Neuronal stem cell (in vitro differentiated cells): ENCODE results near the gene KLK1.
A peak's percentile ranks its signal among the peaks of the same experiment; 100 is the strongest.

Experiments
- DNase-seq: peaks from one replicate; pipeline ENCODE4 v3.0.0-alpha.2; 2013; ENCODE audit warnings: low spot score
- H2AFZ ChIP-seq: one replicate; pipeline ENCODE4 v1.6.1; 2013; ENCODE audit warnings: mild to moderate bottlenecking, low read length, inconsistent platforms
- H2AK5ac ChIP-seq: 2 replicates; pipeline ENCODE4 v1.6.1; 2013; ENCODE audit warnings: low read depth, mild to moderate bottlenecking, inconsistent platforms, low read length, moderate library complexity, mixed read lengths
- H2BK120ac ChIP-seq: 2 replicates; pipeline ENCODE4 v1.6.1; 2013; ENCODE audit warnings: low read depth, mild to moderate bottlenecking, inconsistent platforms, low read length, moderate library complexity, mixed read lengths
- H2BK12ac ChIP-seq: one replicate; pipeline ENCODE4 v1.6.1; 2013; ENCODE audit warnings: low read length, inconsistent platforms
- H2BK15ac ChIP-seq: 2 replicates; pipeline ENCODE4 v1.6.1; 2013; ENCODE audit warnings: mild to moderate bottlenecking, low read length, inconsistent platforms, mixed read lengths
- H2BK5ac ChIP-seq: one replicate; pipeline ENCODE4 v1.6.1; 2013; ENCODE audit warnings: inconsistent platforms, mild to moderate bottlenecking, low read length, moderate library complexity
- H3K14ac ChIP-seq: one replicate; pipeline ENCODE4 v1.6.1; 2013; ENCODE audit warnings: low read length, inconsistent platforms
- H3K18ac ChIP-seq: 2 replicates; pipeline ENCODE4 v1.6.1; 2013; ENCODE audit warnings: low read length, inconsistent platforms
- H3K23ac ChIP-seq: 2 replicates; pipeline ENCODE4 v1.6.1; 2013; ENCODE audit warnings: low read depth, mild to moderate bottlenecking, mixed read lengths, low read length, inconsistent platforms; ENCODE audit not compliant: poor library complexity
- H3K27ac ChIP-seq: replicated peaks from 3 replicates; pipeline ENCODE4 v1.5.1; 2013; ENCODE audit warnings: low read length, inconsistent platforms
- H3K27me3 ChIP-seq, 3 experiments: 2 replicates each; pipeline ENCODE4 v1.6.1; 2013; ENCODE audit warnings: low read length in 3 of 3, mild to moderate bottlenecking in 2 of 3, inconsistent platforms in 1 of 3, low read depth in 1 of 3, mixed read lengths in 1 of 3, moderate library complexity in 1 of 3; ENCODE audit not compliant: control insufficient read depth in 3 of 3, insufficient read depth in 3 of 3
- H3K36me3 ChIP-seq, 2 donors: replicated peaks in 1 of 2; 2 replicates each; pipeline ENCODE4 v1.6.1; 2013; ENCODE audit warnings: low read length in 2 of 2; ENCODE audit not compliant: control insufficient read depth in 2 of 2, insufficient read depth in 2 of 2
- H3K4ac ChIP-seq: 2 replicates; pipeline ENCODE4 v1.6.1; 2013; ENCODE audit warnings: inconsistent platforms, mild to moderate bottlenecking, low read length, moderate library complexity
- H3K4me1 ChIP-seq, 2 donors: 1 replicate in 1 of 2; 2 replicates in 1 of 2; pipeline ENCODE4 v1.6.1; 2013; ENCODE audit warnings: low read length in 2 of 2, low read depth in 1 of 2; ENCODE audit not compliant: control insufficient read depth in 2 of 2, insufficient read depth in 1 of 2
- H3K4me2 ChIP-seq: one replicate; pipeline ENCODE4 v1.6.1; 2013; ENCODE audit warnings: mild to moderate bottlenecking, low read length, inconsistent platforms; ENCODE audit not compliant: insufficient read depth, poor library complexity, severe bottlenecking
- H3K4me3 ChIP-seq, 2 donors: 2 replicates each; pipeline ENCODE4 v1.5.1; 2013; ENCODE audit warnings: low read length in 2 of 2, mild to moderate bottlenecking in 2 of 2, inconsistent platforms in 1 of 2, moderate library complexity in 1 of 2
- H3K79me1 ChIP-seq: one replicate; pipeline ENCODE4 v1.6.1; 2013; ENCODE audit warnings: low read depth, mild to moderate bottlenecking, inconsistent platforms, low read length, moderate library complexity
- H3K9ac ChIP-seq: one replicate; pipeline ENCODE4 v1.6.1; 2013; ENCODE audit warnings: mild to moderate bottlenecking, low read depth, low read length, inconsistent platforms; ENCODE audit not compliant: poor library complexity
- H3K9me3 ChIP-seq, 2 donors: replicated peaks in 1 of 2; 2 replicates each; pipeline versions ENCODE3 to v1.6.1; 2013; ENCODE audit warnings: low read length in 2 of 2, mild to moderate bottlenecking in 2 of 2, inconsistent platforms in 1 of 2, low read depth in 1 of 2, mixed read lengths in 1 of 2, moderate library complexity in 1 of 2; ENCODE audit not compliant: control insufficient read depth in 2 of 2, insufficient read depth in 1 of 2
- H4K8ac ChIP-seq: one replicate; pipeline ENCODE4 v1.6.1; 2013; ENCODE audit warnings: low read depth, mild to moderate bottlenecking, inconsistent platforms, low read length, moderate library complexity
- H4K91ac ChIP-seq: one replicate; pipeline ENCODE4 v1.6.1; 2013; ENCODE audit warnings: low read length, low read depth, mild to moderate bottlenecking, inconsistent platforms; ENCODE audit not compliant: poor library complexity
- WGBS, 2 donors: extraction: QIAGEN DNeasy Blood & Tissue Kit; methylation state at CpG; one replicate each; pipeline ENCODE4 v1.1.7; 2013; ENCODE audit warnings: missing lambda C conversion rate in 2 of 2, mixed read lengths in 1 of 2; ENCODE audit not compliant: insufficient read length in 2 of 2, insufficient replicate concordance in 1 of 2; ENCODE audit errors: extremely low coverage in 2 of 2; 5-methylcytosine and 5-hydroxymethylcytosine counted together

KLK1 gene

DNA sequence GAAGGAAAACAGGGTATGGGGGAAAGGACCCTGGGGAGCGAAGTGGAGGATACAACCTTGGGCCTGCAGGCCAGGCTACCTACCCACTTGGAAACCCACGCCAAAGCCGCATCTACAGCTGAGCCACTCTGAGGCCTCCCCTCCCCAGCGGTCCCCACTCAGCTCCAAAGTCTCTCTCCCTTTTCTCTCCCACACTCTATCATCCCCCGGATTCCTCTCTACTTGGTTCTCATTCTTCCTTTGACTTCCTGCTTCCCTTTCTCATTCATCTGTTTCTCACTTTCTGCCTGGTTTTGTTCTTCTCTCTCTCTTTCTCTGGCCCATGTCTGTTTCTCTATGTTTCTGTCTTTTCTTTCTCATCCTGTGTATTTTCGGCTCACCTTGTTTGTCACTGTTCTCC lies 33.8 kb upstream of the KLK1 start:
- no peak overlapping the region for H2BK120ac ChIP-seq
- no peak overlapping the region for H3K4me3 ChIP-seq
- no peak overlapping the region for H2BK12ac ChIP-seq
- H3K27me3 ChIP-seq, result peaks cover 0 to 62% (median 0%) of the 10 kb centered on the region in 3 experiments
- H3K27ac ChIP-seq, result no peak overlapping the region
- H3K23ac ChIP-seq, result no peak overlapping the region
- H3K36me3 ChIP-seq, result no peaks in the 10 kb centered on the region
- H3K9ac ChIP-seq, result no peak overlapping the region
- no peak overlapping the region for H2BK15ac ChIP-seq
- no peaks in the 10 kb centered on the region for H3K79me1 ChIP-seq
- no peaks in the 10 kb centered on the region for H3K4me1 ChIP-seq
- peaks cover 0 to 3% of the 10 kb centered on the region in 2 donors for H3K9me3 ChIP-seq
- no peak overlapping the region for H3K4me2 ChIP-seq
- H2AK5ac ChIP-seq, result no peak overlapping the region
- no peak overlapping the region for H2BK5ac ChIP-seq
- H2AFZ ChIP-seq, result no peak overlapping the region
- DNase-seq, result no peak
- no peak overlapping the region for H4K8ac ChIP-seq
- no peak overlapping the region for H3K18ac ChIP-seq
- H4K91ac ChIP-seq, result no peak overlapping the region
- WGBS, 2 donors, result no CpG with 5 or more reads among the region's 6 CpGs
- no peak overlapping the region for H3K14ac ChIP-seq
- no peak overlapping the region for H3K4ac ChIP-seq

DNA sequence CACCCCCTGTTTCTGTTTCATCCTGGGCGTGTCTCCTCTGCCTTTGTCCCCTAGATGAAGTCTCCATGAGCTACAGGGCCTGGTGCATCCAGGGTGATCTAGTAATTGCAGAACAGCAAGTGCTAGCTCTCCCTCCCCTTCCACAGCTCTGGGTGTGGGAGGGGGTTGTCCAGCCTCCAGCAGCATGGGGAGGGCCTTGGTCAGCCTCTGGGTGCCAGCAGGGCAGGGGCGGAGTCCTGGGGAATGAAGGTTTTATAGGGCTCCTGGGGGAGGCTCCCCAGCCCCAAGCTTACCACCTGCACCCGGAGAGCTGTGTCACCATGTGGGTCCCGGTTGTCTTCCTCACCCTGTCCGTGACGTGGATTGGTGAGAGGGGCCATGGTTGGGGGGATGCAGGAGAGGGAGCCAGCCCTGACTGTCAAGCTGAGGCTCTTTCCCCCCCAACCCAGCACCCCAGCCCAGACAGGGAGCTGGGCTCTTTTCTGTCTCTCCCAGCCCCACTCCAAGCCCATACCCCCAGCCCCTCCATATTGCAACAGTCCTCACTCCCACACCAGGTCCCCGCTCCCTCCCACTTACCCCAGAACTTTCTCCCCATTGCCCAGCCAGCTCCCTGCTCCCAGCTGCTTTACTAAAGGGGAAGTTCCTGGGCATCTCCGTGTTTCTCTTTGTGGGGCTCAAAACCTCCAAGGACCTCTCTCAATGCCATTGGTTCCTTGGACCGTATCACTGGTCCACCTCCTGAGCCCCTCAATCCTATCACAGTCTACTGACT lies 31.2 kb upstream of the KLK1 start, which contains the start of gene KLK3:
TSS of gene KLK3 (plus strand) at position 280 of the 775 bp plus-strand sequence. CDS start at position 321, 41 bp downstream.
- Histone ChIP-seq H3K9ac (no peak within 1 kb of the TSS), H2BK5ac (peak within 1 kb of the TSS; percentile 60), H3K4ac (no peak within 1 kb of the TSS), H3K23ac (no peak within 1 kb of the TSS), H3K79me1 (no peaks in the 10 kb centered on the region), H3K4me1 (no peaks in the 10 kb centered on the region), H3K18ac (no peak within 1 kb of the TSS), H2AFZ (no peak within 1 kb of the TSS), H3K9me3 (no peaks in the 10 kb centered on the region), H2AK5ac (no peak within 1 kb of the TSS), H3K4me2 (no peak within 1 kb of the TSS), H3K4me3 (no peak within 1 kb of the TSS), H3K27ac (no peak within 1 kb of the TSS), H3K14ac (no peak within 1 kb of the TSS), H4K91ac (no peak within 1 kb of the TSS), H2BK15ac (no peak within 1 kb of the TSS), H3K36me3 (no peaks in the 10 kb centered on the region), H3K27me3 (peaks cover 0 to 56% (median 0%) of the 10 kb centered on the region in 3 experiments), H2BK120ac (no peak within 1 kb of the TSS), H4K8ac (no peak within 1 kb of the TSS), H2BK12ac (no peak within 1 kb of the TSS)
- no CpG with 5 or more reads among the region's 9 CpGs for WGBS, 2 donors
- no peak for DNase-seq

DNA sequence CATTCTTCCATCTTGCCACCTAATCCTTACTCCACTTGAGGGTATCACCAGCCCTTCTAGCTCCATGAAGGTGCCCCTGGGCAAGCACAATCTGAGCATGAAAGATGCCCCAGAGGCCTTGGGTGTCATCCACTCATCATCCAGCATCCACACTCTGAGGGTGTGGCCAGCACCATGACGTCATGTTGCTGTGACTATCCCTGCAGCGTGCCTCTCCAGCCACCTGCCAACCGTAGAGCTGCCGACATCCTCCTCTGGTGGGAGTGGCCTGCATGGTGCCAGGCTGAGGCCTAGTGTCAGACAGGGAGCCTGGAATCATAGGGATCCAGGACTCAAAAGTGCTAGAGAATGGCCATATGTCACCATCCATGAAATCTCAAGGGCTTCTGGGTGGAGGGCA lies 28.0 kb upstream of the KLK1 start:
- Histone ChIP-seq H3K4me3 (peak overlapping the region in 1 of 2 donors; percentile 30), H3K23ac (no peak overlapping the region), H3K4ac (no peak overlapping the region), H3K4me2 (no peak overlapping the region), H3K36me3 (no peaks in the 10 kb centered on the region), H3K4me1 (no peaks in the 10 kb centered on the region), H4K91ac (no peak overlapping the region), H3K27me3 (peaks cover 0 to 30% (median 0%) of the 10 kb centered on the region in 3 experiments), H3K9me3 (no peaks in the 10 kb centered on the region), H3K14ac (no peak overlapping the region), H2BK15ac (no peak overlapping the region), H2BK120ac (no peak overlapping the region), H3K27ac (no peak overlapping the region), H4K8ac (no peak overlapping the region), H2BK5ac (no peak overlapping the region), H3K79me1 (no peaks in the 10 kb centered on the region), H3K18ac (no peak overlapping the region), H2AFZ (no peak overlapping the region), H2BK12ac (no peak overlapping the region), H3K9ac (no peak overlapping the region), H2AK5ac (no peak overlapping the region)
- DNase-seq, result no peak
- WGBS, 2 donors, result no CpG with 5 or more reads among the region's 4 CpGs

DNA sequence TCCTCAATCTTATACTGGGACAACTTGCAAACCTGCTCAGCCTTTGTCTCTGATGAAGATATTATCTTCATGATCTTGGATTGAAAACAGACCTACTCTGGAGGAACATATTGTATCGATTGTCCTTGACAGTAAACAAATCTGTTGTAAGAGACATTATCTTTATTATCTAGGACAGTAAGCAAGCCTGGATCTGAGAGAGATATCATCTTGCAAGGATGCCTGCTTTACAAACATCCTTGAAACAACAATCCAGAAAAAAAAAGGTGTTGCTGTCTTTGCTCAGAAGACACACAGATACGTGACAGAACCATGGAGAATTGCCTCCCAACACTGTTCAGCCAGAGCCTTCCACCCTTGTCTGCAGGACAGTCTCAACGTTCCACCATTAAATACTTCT lies 27.2 kb upstream of the KLK1 start:
- H2AFZ ChIP-seq, result no peak overlapping the region
- WGBS, 2 donors, result no CpG with 5 or more reads among the region's 3 CpGs
- no peak for DNase-seq
- H2BK15ac ChIP-seq, result no peak overlapping the region
- no peak overlapping the region for H4K91ac ChIP-seq
- H3K36me3 ChIP-seq, result no peaks in the 10 kb centered on the region
- no peak overlapping the region for H3K14ac ChIP-seq
- H3K23ac ChIP-seq, result no peak overlapping the region
- H3K4ac ChIP-seq, result no peak overlapping the region
- no peak overlapping the region for H3K9ac ChIP-seq
- no peak overlapping the region for H3K4me3 ChIP-seq
- peaks cover 0 to 22% (median 0%) of the 10 kb centered on the region in 3 experiments for H3K27me3 ChIP-seq
- no peak overlapping the region for H2BK120ac ChIP-seq
- no peaks in the 10 kb centered on the region for H3K9me3 ChIP-seq
- H4K8ac ChIP-seq, result no peak overlapping the region
- no peaks in the 10 kb centered on the region for H3K79me1 ChIP-seq
- no peak overlapping the region for H3K27ac ChIP-seq
- H3K4me1 ChIP-seq, result no peaks in the 10 kb centered on the region
- H2AK5ac ChIP-seq, result no peak overlapping the region
- H2BK12ac ChIP-seq, result no peak overlapping the region
- no peak overlapping the region for H2BK5ac ChIP-seq
- no peak overlapping the region for H3K18ac ChIP-seq
- no peak overlapping the region for H3K4me2 ChIP-seq
